Ovary (tissue), 9 donors: ENCODE results near the gene MAPK8IP2. TPM values are rescaled to one million over a fixed set of nuclear protein-coding genes. Genes with fewer than 3 reads are reported as not detected.

Experiments
- DNase-seq, 5 donors: peaks; one replicate each; pipeline ENCODE4 v3.0.0-alpha.2; 2019 to 2020
- H3K27ac ChIP-seq, 2 donors: fragments of 200-600 bp; one replicate each; pipeline versions ENCODE4 v1.5.1 to v1.8.0; 2019 to 2022
- H3K27me3 ChIP-seq: fragments of 200-600 bp; one replicate; pipeline ENCODE4 v1.8.0; 2022
- H3K36me3 ChIP-seq: fragments of 200-600 bp; sonication (generic); one replicate; pipeline ENCODE4 v1.5.1; 2019
- H3K4me1 ChIP-seq: one replicate; pipeline ENCODE4 v1.8.1; 2013; ENCODE audit warnings: mild to moderate bottlenecking, moderate library complexity; ENCODE audit not compliant: insufficient read depth
- H3K4me3 ChIP-seq: fragments of 200-600 bp; sonication (generic); one replicate; pipeline ENCODE4 v1.5.1; 2017
- H3K9me3 ChIP-seq, 2 donors: fragments of 200-600 bp in 1 of 2; sonication (generic) in 1 of 2; one replicate each; pipeline versions ENCODE4 v1.5.1 to v1.8.1; 2013 to 2019; ENCODE audit warnings: mild to moderate bottlenecking in 1 of 2, moderate library complexity in 1 of 2
- EP300 ChIP-seq: sonication (generic); formaldehyde crosslinking; IDR thresholded peaks from one replicate; pipeline ENCODE4 v1.6.1; 2017; ENCODE audit warnings: antibody characterized with exemption
- POLR2A ChIP-seq: fragments of 450-650 bp; IDR thresholded peaks from one replicate; pipeline ENCODE4 v1.6.1; 2017; ENCODE audit warnings: antibody characterized with exemption, mild to moderate bottlenecking, moderate library complexity
- WGBS, 3 donors: extraction: QIAGEN DNeasy Blood & Tissue Kit in 1 of 3; methylation state at CpG; one replicate each; pipeline versions ENCODE4 v1.1.5 to v1.1.7; 2013 to 2017; 5-methylcytosine and 5-hydroxymethylcytosine counted together
- intact Hi-C, 4 donors: fragments of 100-400 bp; cut with DNase I; formaldehyde crosslinking; loops; one replicate each; pipeline versions ENCODE4 v1.11.0 to v1.15.1; 2022 to 2023
- polyA plus RNA-seq, 2 donors: library from polyadenylated mRNA; stranded (reverse); fragments of 200-250 nt in 1 of 2; fragments of 350-450 nt in 1 of 2; fragmentation: Illumina TruSeq in 1 of 2; extraction: RNeasy Lipid Tissue Mini Kit (QIAGEN cat#74804) in 1 of 2; gene quantifications; one replicate each; pipeline ENCODE4 v1.2.3, GENCODE V29; 2013 to 2014
- total RNA-seq, 7 donors: library from RNA; depleted of rRNA in 2 of 7; stranded (reverse); fragments of >200 nt in 2 of 7; fragmentation: NEBNext Ultra II Directional in 3 of 7; extraction: Animal tissue kit (Norgen Biotek cat#: 25700) in 3 of 7; gene quantifications; one replicate each; pipeline versions ENCODE4 v1.1.0 to v1.2.4, GENCODE V29; 2016 to 2023
- TF ChIP-seq, protein P1 (sequence below), 3 donors: fragments of 450-650 bp in 2 of 3; fragments of 200-600 bp in 1 of 3; IDR thresholded peaks; one replicate each; pipeline versions ENCODE4 v1.5.1 to v1.8.0; 2016 to 2022; ENCODE audit warnings: antibody characterized with exemption in 3 of 3, mild to moderate bottlenecking in 1 of 3
- donor health status: DM: no; HTN: no; CAD: no; lungs with moderate emphysema.
- donor health status: DM: no; HTN: no; CAD: no.
- donor health status: Bipolar disorder and iron deficiency.
- donor health status: DM: yes; HTN: yes; CAD: no.
- donor health status: DM: no; HTN: no; CAD: no.
- donor health status: DM: yes; HTN: yes; CAD: no.

The MAPK8IP2 gene
- total and polyA plus RNA-seq, 9 donors = 1.1 to 28.4 (median 9.4) TPM

DNA sequence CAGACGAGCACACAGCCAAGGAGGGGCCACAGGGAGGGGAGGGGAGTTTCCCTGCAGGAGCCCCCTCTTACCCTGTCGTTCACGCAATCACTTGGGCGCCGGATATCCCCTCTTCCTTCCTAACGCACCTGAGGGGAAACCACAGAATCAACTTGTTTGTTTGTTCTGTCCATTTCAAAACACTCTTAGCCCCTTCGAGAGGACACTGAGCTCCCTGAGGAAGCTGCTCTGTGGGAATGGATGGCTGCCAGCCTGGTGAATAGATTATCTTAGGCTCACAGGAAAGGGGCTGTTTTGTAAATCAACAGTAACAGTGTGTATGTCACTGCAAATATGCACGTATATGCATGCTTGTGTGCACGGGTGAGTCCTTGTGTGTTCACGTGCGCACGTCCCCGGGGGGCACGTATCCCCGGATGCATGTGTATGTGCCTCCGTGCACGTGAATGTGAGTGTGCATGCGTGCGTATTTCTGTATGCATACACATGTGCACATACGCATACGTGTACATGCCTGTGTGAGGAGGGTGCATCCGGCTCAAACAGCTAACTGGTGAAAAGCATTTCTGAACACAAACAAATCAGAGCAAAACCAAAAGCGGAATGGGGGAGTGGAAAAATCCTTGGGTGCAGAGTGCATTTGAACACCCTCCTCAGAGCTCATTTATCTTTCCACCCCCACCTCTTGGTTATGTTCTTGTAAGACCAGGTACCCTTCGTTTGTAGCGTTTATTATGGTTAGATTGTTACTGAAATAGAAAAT is 20.2 kb downstream of the MAPK8IP2 start:
- TF ChIP-seq, protein P1, sequence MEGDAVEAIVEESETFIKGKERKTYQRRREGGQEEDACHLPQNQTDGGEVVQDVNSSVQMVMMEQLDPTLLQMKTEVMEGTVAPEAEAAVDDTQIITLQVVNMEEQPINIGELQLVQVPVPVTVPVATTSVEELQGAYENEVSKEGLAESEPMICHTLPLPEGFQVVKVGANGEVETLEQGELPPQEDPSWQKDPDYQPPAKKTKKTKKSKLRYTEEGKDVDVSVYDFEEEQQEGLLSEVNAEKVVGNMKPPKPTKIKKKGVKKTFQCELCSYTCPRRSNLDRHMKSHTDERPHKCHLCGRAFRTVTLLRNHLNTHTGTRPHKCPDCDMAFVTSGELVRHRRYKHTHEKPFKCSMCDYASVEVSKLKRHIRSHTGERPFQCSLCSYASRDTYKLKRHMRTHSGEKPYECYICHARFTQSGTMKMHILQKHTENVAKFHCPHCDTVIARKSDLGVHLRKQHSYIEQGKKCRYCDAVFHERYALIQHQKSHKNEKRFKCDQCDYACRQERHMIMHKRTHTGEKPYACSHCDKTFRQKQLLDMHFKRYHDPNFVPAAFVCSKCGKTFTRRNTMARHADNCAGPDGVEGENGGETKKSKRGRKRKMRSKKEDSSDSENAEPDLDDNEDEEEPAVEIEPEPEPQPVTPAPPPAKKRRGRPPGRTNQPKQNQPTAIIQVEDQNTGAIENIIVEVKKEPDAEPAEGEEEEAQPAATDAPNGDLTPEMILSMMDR (IDR thresholded peaks at IDR 0.05) = no peak
- no peak for TF ChIP-seq POLR2A
- H3K9me3 ChIP-seq = no peaks in the 10 kb centered on the region
- peak in 2 of 5 donors; percentile 35 to 63 for DNase-seq
- H3K4me1 ChIP-seq = no peaks in the 10 kb centered on the region
- H3K4me3 ChIP-seq = no peak overlapping the region
- no peaks in the 10 kb centered on the region for H3K36me3 ChIP-seq
- H3K27me3 ChIP-seq = no peaks in the 10 kb centered on the region
- intact Hi-C loops = no loop called here
- H3K27ac ChIP-seq = no peak overlapping the region
- WGBS, 3 donors = 9 to 26% (median 12%) methylated on average over 25 of the region's 25 CpGs

DNA sequence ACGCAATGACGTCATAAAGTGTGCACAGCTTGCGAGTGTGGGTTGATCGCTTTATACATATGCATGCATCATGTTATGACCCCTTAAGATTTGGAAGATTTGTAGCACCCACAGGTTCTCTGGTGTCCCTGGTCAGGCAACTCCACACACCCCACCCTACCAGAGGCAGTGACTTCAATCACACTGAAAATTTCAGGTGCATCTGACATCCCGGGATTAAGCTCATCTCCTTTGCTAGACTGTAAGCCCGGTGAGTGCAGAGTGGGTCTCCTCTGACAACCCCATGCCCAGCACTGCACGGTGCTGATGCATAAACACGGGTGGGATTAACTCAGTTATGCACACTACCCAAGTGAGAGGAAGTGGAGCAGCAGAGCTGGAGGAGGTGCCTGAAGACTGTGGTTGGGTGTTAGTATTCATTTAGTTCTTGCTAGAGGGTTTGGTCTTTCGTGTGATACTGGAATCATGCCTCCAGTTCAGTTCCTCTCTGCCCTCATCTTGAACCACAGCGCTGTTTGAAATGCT is 20.8 kb downstream of the MAPK8IP2 start:
- Histone ChIP-seq H3K4me3 (no peak overlapping the region), H3K27me3 (no peaks in the 10 kb centered on the region), H3K36me3 (no peaks in the 10 kb centered on the region), H3K9me3 (no peaks in the 10 kb centered on the region), H3K27ac (no peak overlapping the region), H3K4me1 (no peaks in the 10 kb centered on the region)
- peak in 1 of 5 donors; percentile 27 for DNase-seq
- TF ChIP-seq, protein P1 (IDR thresholded peaks at IDR 0.05) = no peak
- TF ChIP-seq EP300 (no peak), POLR2A (no peak)
- intact Hi-C loops = no loop called here
- WGBS, 3 donors = 25 to 44% (median 28%) methylated on average over 10 of the region's 10 CpGs

DNA sequence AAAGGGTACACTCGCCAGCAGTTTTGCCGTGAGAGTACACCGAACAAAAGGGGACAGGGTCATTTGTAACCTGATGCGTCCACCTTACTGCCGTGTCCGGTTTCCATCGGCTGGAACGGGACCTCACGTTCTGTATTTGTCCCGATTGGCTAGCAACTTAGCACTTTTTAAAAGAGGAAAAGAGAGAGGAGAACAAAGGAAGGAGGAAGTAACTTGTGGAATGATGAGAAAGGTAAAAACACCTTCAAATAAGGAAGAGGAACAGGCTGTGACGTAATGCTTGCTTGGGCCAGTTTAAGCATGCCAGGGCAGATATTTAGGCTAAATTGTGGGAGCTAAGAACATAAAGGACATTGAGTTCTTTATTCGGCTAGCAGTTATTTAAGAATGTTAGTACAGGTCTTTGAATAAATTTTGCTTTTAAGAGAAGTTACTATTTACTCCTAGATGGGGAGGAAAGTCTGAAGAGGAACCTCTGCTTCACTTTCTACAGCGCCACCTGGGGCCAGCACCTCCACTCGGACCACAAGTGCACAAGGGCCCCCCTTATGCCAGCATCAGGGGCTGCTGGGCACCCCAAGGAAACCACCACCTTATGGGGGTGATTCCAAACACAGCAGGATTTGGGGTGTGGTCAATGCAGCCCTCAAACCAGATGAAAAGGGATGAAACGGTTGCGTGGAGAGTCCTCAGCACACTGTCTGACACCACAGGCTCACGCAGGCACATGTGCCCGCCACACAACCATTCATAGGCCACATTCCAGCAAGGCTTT is 21.5 kb downstream of the MAPK8IP2 start:
- Histone ChIP-seq H3K4me1 (no peaks in the 10 kb centered on the region), H3K4me3 (no peak overlapping the region)

DNA sequence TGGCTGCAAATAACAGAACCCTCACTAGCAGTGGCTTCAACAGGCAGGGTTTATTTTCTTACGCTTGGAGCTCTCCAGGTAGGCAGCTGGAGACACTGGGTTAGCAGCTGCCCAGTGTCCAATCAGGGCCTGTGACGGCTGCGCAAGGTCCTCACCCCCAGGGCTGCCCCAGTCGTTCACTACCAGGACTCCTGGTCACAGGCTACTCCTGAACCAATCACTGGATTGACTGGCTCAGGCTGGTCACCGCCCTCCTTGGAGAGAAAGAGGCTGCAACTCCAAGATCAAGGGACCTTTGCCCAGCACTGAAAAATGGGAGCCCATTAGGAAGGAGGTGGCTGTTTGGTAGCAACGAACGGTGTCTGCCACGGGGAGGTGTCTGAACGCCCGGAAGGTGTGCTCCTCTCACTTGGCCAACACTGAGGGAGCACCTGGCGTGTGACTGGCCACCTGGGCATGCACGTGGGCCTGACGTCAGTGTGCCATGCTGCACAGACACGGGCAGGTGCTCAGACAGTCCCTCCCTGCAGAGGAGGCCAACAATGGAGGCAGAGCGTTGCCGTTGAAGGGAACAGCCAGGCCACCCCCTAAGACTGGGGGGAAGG is 22.2 kb downstream of the MAPK8IP2 start:
- DNase-seq = no peak
- WGBS, 3 donors = 38 to 60% (median 58%) methylated on average over 16 of the region's 16 CpGs
- Histone ChIP-seq H3K9me3 (no peaks in the 10 kb centered on the region), H3K36me3 (no peaks in the 10 kb centered on the region), H3K27me3 (no peaks in the 10 kb centered on the region), H3K4me1 (no peaks in the 10 kb centered on the region), H3K4me3 (no peak overlapping the region), H3K27ac (no peak overlapping the region)
- intact Hi-C loops = no loop called here
- TF ChIP-seq, protein P1 (IDR thresholded peaks at IDR 0.05) = no peak

More for the DNA sequence above, 21.5 kb downstream of the MAPK8IP2 start:
- peak in 1 of 5 donors; percentile 11 for DNase-seq
- Histone ChIP-seq H3K27ac (no peak overlapping the region), H3K9me3 (no peaks in the 10 kb centered on the region), H3K36me3 (no peaks in the 10 kb centered on the region), H3K27me3 (no peaks in the 10 kb centered on the region)
- TF ChIP-seq POLR2A = no peak
- TF ChIP-seq, protein P1 (IDR thresholded peaks at IDR 0.05) = no peak
- TF ChIP-seq EP300 = no peak
- WGBS, 3 donors = 13 to 31% (median 14%) methylated on average over 18 of the region's 18 CpGs
- intact Hi-C loops = no loop called here
